Endothelial cell (in vitro differentiated cells): ENCODE results near the gene CBLB. TPM values are rescaled to one million over a fixed set of nuclear protein-coding genes. Genes with fewer than 3 reads are reported as not detected.
"Not testable (repeated sequence)": the region's sequence is repeated elsewhere in the genome, so short reads cannot be mapped to it uniquely, and the experiment has no call there.

Source experiments
- DNase-seq: peaks from one replicate; pipeline ENCODE4 v3.0.0; 2021; ENCODE audit warnings: low spot score
- H3K27ac Mint-ChIP-seq: one replicate; pipeline ENCODE4 v1.8.0; 2021; ENCODE audit warnings: mixed read lengths, inconsistent platforms; ENCODE audit not compliant: unreplicated experiment
- H3K27me3 Mint-ChIP-seq: one replicate; pipeline ENCODE4 v1.8.0; 2021; ENCODE audit warnings: mild to moderate bottlenecking, moderate library complexity, mixed read lengths, inconsistent platforms; ENCODE audit not compliant: unreplicated experiment
- H3K36me3 Mint-ChIP-seq: one replicate; pipeline ENCODE4 v1.8.0; 2021; ENCODE audit warnings: mild to moderate bottlenecking, low read depth, mixed read lengths, inconsistent platforms; ENCODE audit not compliant: unreplicated experiment
- H3K4me1 Mint-ChIP-seq: one replicate; pipeline ENCODE4 v1.8.0; 2021; ENCODE audit warnings: mild to moderate bottlenecking, mixed read lengths, inconsistent platforms; ENCODE audit not compliant: unreplicated experiment
- H3K4me3 Mint-ChIP-seq: one replicate; pipeline ENCODE4 v1.8.0; 2021; ENCODE audit warnings: mild to moderate bottlenecking, mixed read lengths, inconsistent platforms; ENCODE audit not compliant: unreplicated experiment
- H3K9me3 Mint-ChIP-seq: one replicate; pipeline ENCODE4 v1.8.0; 2021; ENCODE audit warnings: mixed read lengths, inconsistent platforms; ENCODE audit not compliant: unreplicated experiment
- total RNA-seq: library from RNA; stranded (reverse); fragmentation: NEBNext Ultra II Directional; extraction: Animal tissue kit (Norgen Biotek cat#: 25700); gene quantifications from one replicate; pipeline ENCODE4 v1.2.1, GENCODE V29; 2021; ENCODE audit not compliant: unreplicated experiment
- TF ChIP-seq, protein P1 (sequence below): fragments of 200-600 bp; sonication (generic); IDR thresholded peaks from one replicate; pipeline ENCODE4 v1.5.0; 2021; ENCODE audit warnings: antibody characterized with exemption; ENCODE audit not compliant: unreplicated experiment

CBLB gene
- total RNA-seq, 1 donor from 2014 or later, result 62.0 TPM

- H3K27me3 Mint-ChIP-seq, result peaks cover 6% of the 10 kb centered on the region
- H3K9me3 Mint-ChIP-seq, result peaks cover 4% of the 10 kb centered on the region
- peaks cover 52% of the 10 kb centered on the region for H3K36me3 Mint-ChIP-seq
- no peak for DNase-seq
- TF ChIP-seq, protein P1, sequence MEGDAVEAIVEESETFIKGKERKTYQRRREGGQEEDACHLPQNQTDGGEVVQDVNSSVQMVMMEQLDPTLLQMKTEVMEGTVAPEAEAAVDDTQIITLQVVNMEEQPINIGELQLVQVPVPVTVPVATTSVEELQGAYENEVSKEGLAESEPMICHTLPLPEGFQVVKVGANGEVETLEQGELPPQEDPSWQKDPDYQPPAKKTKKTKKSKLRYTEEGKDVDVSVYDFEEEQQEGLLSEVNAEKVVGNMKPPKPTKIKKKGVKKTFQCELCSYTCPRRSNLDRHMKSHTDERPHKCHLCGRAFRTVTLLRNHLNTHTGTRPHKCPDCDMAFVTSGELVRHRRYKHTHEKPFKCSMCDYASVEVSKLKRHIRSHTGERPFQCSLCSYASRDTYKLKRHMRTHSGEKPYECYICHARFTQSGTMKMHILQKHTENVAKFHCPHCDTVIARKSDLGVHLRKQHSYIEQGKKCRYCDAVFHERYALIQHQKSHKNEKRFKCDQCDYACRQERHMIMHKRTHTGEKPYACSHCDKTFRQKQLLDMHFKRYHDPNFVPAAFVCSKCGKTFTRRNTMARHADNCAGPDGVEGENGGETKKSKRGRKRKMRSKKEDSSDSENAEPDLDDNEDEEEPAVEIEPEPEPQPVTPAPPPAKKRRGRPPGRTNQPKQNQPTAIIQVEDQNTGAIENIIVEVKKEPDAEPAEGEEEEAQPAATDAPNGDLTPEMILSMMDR, result no peak
- H3K4me1 Mint-ChIP-seq, result no peaks in the 10 kb centered on the region
- peak overlapping the region; percentile 32 for H3K4me3 Mint-ChIP-seq
- H3K27ac Mint-ChIP-seq, result no peak overlapping the region
Observed at GRCh38 chr3:105762749-105763658, 105.8 kb downstream of the CBLB start.

GRCh38 chr3:105762214-105762613 is 106.6 kb downstream of the CBLB start:
- not testable (repeated sequence) for H3K4me1 Mint-ChIP-seq, H3K27ac Mint-ChIP-seq, DNase-seq, H3K27me3 Mint-ChIP-seq, H3K9me3 Mint-ChIP-seq
- Mint-ChIP-seq H3K36me3 (peaks cover 53% of the 10 kb centered on the region), H3K4me3 (peak overlapping the region; percentile 38)

GRCh38 chr3:105759442-105760078 is 109.3 kb downstream of the CBLB start:
- Mint-ChIP-seq H3K36me3 (peaks cover 48% of the 10 kb centered on the region), H3K4me3 (peak overlapping the region; percentile 59), H3K4me1 (peaks cover 7% of the 10 kb centered on the region), H3K9me3 (peaks cover 4% of the 10 kb centered on the region), H3K27ac (no peak overlapping the region), H3K27me3 (peaks cover 6% of the 10 kb centered on the region)
- TF ChIP-seq, protein P1, result no peak
- no peak for DNase-seq

DNA sequence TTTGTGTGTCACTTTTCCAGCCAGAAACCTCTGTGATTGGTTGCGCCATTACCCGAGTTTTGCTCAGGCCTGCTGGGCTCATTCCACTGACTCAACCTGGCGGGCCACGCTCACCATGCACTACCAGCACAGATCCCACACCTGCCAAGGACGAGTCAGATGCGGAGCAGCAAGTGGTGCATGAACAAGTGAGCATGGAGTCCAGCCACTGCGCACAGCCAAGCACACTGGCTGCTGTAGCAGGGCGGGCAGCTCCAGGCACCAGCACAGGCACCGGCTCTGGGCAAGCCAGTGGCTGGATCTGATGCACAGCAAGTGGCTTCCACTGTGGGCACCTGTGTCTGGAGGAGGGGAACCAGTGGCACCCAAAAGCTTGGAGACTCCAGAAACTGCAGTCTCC is 110.4 kb downstream of the CBLB start:
- no peak for DNase-seq
- TF ChIP-seq, protein P1, result no peak
- Mint-ChIP-seq H3K4me1 (peaks cover 14% of the 10 kb centered on the region), H3K27me3 (peaks cover 6% of the 10 kb centered on the region), H3K9me3 (peaks cover 4% of the 10 kb centered on the region), H3K27ac (no peak overlapping the region), H3K36me3 (peaks cover 40% of the 10 kb centered on the region), H3K4me3 (no peak overlapping the region)

GRCh38 chr3:105755121-105755886 is 113.5 kb downstream of the CBLB start:
- Mint-ChIP-seq H3K9me3 (no peaks in the 10 kb centered on the region), H3K4me1 (peaks cover 19% of the 10 kb centered on the region), H3K4me3 (no peak overlapping the region), H3K27ac (no peak overlapping the region), H3K27me3 (peaks cover 2% of the 10 kb centered on the region), H3K36me3 (peaks cover 17% of the 10 kb centered on the region)
- TF ChIP-seq, protein P1, result no peak
- no peak for DNase-seq
